ENCODE measurements around the gene ITPR2. TPM values are rescaled to one million over a fixed set of nuclear protein-coding genes. Genes with fewer than 3 reads are reported as not detected.

Gene ITPR2
- total RNA-seq, 1 donor from 2014 or later: 16.7 TPM

GRCh38 chr12:26488351-26488750 is 344.6 kb downstream of the ITPR2 start:
- peaks cover 3% of the 10 kb centered on the region for H3K4me1 Mint-ChIP-seq
- H3K36me3 Mint-ChIP-seq (ENCODE audit: low read depth): peaks cover 9% of the 10 kb centered on the region
- H3K27ac Mint-ChIP-seq (ENCODE audit: unreplicated experiment): no peak overlapping the region
- peaks cover 3% of the 10 kb centered on the region for H3K9me3 Mint-ChIP-seq
- H3K4me3 Mint-ChIP-seq: no peak overlapping the region
- no peak for DNase-seq (ENCODE audit: low read depth, low spot score)
- TF ChIP-seq, protein P1, sequence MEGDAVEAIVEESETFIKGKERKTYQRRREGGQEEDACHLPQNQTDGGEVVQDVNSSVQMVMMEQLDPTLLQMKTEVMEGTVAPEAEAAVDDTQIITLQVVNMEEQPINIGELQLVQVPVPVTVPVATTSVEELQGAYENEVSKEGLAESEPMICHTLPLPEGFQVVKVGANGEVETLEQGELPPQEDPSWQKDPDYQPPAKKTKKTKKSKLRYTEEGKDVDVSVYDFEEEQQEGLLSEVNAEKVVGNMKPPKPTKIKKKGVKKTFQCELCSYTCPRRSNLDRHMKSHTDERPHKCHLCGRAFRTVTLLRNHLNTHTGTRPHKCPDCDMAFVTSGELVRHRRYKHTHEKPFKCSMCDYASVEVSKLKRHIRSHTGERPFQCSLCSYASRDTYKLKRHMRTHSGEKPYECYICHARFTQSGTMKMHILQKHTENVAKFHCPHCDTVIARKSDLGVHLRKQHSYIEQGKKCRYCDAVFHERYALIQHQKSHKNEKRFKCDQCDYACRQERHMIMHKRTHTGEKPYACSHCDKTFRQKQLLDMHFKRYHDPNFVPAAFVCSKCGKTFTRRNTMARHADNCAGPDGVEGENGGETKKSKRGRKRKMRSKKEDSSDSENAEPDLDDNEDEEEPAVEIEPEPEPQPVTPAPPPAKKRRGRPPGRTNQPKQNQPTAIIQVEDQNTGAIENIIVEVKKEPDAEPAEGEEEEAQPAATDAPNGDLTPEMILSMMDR (conservative IDR thresholded peaks at IDR 0.05): no peak
- H3K27me3 Mint-ChIP-seq (ENCODE audit: low read depth): no peaks in the 10 kb centered on the region

GRCh38 chr12:26473291-26473690 is 359.7 kb downstream of the ITPR2 start:
- TF ChIP-seq, protein P1 (conservative IDR thresholded peaks at IDR 0.05): no peak
- Mint-ChIP-seq H3K9me3 (peaks cover 5% of the 10 kb centered on the region), H3K36me3 (ENCODE audit: low read depth) (peaks cover 10% of the 10 kb centered on the region), H3K4me3 (no peak overlapping the region), H3K27ac (ENCODE audit: unreplicated experiment) (peak overlapping the region; percentile 72), H3K4me1 (no peaks in the 10 kb centered on the region), H3K27me3 (ENCODE audit: low read depth) (no peaks in the 10 kb centered on the region)
- DNase-seq (ENCODE audit: low read depth, low spot score): no peak

GRCh38 chr12:26471560-26471959 is 361.4 kb downstream of the ITPR2 start:
- peaks cover 5% of the 10 kb centered on the region for H3K9me3 Mint-ChIP-seq
- H3K27ac Mint-ChIP-seq (ENCODE audit: unreplicated experiment): no peak overlapping the region
- H3K27me3 Mint-ChIP-seq (ENCODE audit: low read depth): no peaks in the 10 kb centered on the region
- no peaks in the 10 kb centered on the region for H3K4me1 Mint-ChIP-seq
- H3K36me3 Mint-ChIP-seq (ENCODE audit: low read depth): peaks cover 10% of the 10 kb centered on the region
- no peak overlapping the region for H3K4me3 Mint-ChIP-seq
- TF ChIP-seq, protein P1 (conservative IDR thresholded peaks at IDR 0.05): no peak
- no peak for DNase-seq (ENCODE audit: low read depth, low spot score)

DNA sequence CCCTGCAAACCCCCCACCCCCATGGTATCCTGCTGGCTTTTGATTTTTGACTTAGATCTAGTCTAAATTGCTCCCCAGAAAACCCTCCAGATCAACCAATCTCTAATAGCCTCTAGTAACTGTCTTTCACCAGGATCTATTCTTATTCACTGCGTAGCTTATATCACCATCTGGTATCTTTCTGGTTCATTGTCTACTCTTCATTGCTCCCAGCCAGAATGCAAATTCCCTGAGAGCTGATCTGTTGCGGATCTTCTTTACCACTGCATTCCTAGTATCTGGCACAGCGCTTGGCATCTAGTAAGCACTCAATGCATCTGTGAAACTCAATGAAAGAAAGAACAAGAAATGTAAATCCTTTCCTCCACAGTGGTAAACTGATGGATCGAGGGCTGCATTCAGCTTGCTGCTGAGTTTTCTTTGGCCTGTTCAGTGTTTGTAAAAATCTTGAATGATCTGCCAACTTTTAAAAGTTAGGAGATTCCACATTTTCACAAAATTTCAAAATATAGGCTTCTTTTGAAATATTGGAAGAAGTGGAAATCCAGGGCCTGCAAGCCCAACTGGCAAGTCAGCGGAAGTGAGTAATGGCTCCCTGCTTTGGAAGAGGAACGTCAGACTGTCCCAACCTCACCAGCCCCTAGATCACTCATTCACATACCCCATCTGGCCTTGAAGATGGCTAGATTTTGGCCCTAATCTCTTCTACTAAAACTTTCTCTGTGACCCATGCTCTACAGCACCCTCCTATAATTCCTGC is 363.4 kb downstream of the ITPR2 start:
- no peaks in the 10 kb centered on the region for H3K27me3 Mint-ChIP-seq (ENCODE audit: low read depth)
- peak overlapping the region; percentile 40 for H3K27ac Mint-ChIP-seq (ENCODE audit: unreplicated experiment)
- DNase-seq (ENCODE audit: low read depth, low spot score): no peak
- H3K9me3 Mint-ChIP-seq: no peaks in the 10 kb centered on the region
- no peak overlapping the region for H3K4me3 Mint-ChIP-seq
- no peaks in the 10 kb centered on the region for H3K36me3 Mint-ChIP-seq (ENCODE audit: low read depth)
- TF ChIP-seq, protein P1 (conservative IDR thresholded peaks at IDR 0.05): no peak
- no peaks in the 10 kb centered on the region for H3K4me1 Mint-ChIP-seq

DNA sequence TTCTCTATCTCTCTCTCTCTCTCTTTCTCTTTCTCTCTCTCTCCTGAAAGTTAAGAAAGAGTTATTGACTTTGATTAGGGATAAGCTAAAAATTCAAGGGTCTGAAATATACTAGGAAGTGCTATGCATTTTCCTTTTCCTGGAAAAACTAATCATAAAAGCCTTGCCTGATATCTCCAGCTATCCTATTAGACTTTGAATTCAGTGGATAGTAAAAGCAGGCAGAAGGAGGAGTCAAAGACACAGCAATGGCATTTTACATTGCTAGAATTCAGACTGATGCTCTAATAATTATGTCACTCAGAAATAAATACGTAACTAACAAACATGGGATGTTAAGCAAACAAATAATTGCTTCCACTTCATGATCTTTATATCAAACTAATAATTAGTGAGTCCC is 365.6 kb downstream of the ITPR2 start:
- H3K4me3 Mint-ChIP-seq: no peak overlapping the region
- H3K36me3 Mint-ChIP-seq (ENCODE audit: low read depth): no peaks in the 10 kb centered on the region
- no peaks in the 10 kb centered on the region for H3K27me3 Mint-ChIP-seq (ENCODE audit: low read depth)
- no peaks in the 10 kb centered on the region for H3K4me1 Mint-ChIP-seq
- H3K9me3 Mint-ChIP-seq: no peaks in the 10 kb centered on the region
- DNase-seq (ENCODE audit: low read depth, low spot score): no peak
- no peak overlapping the region for H3K27ac Mint-ChIP-seq (ENCODE audit: unreplicated experiment)
- TF ChIP-seq, protein P1 (conservative IDR thresholded peaks at IDR 0.05): no peak
